ENCODE measurements around the gene TES.

TES gene

DNA sequence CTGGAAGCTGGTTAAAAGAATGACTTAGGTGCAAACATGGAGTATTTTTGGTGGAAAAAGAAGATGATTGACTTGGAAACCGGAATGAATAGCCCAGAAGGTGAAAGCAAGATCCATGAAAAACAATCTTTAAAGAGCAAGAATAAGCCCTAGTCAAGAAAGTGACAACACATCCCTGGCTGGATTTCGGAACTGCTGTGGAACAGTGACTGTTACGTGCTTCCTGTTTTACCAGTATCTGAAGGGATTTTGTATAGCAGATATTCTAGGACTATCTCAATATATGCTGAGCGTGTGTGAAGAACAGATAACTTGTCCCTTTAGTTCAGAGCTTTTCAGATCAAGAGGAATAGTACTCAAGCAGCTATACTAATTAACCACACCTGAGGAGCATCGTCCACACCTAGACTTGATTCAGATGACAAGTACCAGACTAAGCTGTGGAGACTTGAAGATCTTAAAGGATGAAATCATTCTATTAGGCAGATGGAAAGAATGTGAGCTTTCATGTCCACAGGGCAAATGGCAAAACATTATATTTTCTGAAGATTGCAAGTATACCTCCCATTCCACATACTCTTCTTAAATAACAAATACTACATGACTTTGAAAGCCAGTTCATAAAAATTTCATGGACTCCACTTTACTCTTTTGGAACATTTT lies 11.5 kb upstream of the TES start:
- peak; percentile 75 for DNase-seq (ENCODE audit: low read depth)
- no peak overlapping the region for H3K4me3 ChIP-seq (ENCODE audit: low read length)
- TF ChIP-seq, protein P1, sequence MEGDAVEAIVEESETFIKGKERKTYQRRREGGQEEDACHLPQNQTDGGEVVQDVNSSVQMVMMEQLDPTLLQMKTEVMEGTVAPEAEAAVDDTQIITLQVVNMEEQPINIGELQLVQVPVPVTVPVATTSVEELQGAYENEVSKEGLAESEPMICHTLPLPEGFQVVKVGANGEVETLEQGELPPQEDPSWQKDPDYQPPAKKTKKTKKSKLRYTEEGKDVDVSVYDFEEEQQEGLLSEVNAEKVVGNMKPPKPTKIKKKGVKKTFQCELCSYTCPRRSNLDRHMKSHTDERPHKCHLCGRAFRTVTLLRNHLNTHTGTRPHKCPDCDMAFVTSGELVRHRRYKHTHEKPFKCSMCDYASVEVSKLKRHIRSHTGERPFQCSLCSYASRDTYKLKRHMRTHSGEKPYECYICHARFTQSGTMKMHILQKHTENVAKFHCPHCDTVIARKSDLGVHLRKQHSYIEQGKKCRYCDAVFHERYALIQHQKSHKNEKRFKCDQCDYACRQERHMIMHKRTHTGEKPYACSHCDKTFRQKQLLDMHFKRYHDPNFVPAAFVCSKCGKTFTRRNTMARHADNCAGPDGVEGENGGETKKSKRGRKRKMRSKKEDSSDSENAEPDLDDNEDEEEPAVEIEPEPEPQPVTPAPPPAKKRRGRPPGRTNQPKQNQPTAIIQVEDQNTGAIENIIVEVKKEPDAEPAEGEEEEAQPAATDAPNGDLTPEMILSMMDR (IDR thresholded peaks at IDR 0.05; ENCODE audit: insufficient read depth, low read depth, low read length, missing control alignments): no peak

- no peak overlapping the region for H3K4me3 ChIP-seq (ENCODE audit: low read length)
- TF ChIP-seq, protein P1 (IDR thresholded peaks at IDR 0.05; ENCODE audit: insufficient read depth, low read depth, low read length, missing control alignments): no peak
- DNase-seq (ENCODE audit: low read depth): no peak
These were observed 9.4 kb upstream of the TES start for GRCh38 chr7:116200963-116201362.

DNA sequence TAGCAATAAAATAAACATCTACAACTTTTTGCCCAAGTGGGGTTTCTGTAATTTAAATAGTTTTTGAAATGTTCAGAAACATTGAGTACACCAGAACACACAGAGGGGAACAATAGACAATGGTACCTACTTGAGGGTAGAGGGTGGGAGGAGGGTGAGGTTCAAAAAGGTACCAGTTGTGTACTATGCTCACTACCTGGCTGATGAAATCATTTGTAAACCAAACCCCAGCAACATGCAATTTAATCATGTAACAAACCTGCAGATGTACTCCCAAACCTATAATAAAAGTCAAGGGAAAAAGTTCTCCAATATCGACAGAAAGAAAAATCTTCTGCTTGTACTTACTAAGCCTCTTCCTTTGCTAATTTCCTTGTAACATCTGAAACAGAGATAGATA lies 4.2 kb upstream of the TES start:
- DNase-seq (ENCODE audit: low read depth): no peak
- TF ChIP-seq, protein P1 (IDR thresholded peaks at IDR 0.05; ENCODE audit: insufficient read depth, low read depth, low read length, missing control alignments): no peak
- no peak overlapping the region for H3K4me3 ChIP-seq (ENCODE audit: low read length)

DNA sequence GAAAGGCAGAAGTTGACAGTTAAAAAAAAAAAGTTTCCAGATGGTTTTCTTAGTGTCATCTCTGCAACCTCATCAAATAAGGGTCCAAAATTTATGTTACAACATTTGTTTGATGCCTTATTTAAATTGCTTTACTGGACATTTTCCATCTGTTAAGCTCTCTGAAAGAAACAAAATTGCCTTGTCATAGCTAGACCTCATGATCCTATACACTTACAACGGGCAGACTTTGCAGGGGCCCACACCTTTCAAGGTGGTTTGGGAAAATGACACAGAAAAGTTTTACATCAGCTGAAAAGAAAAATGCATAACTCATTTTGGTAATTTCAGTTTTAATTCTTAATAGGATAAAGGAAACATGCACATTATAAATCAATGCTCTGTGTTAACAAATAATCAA lies 1.4 kb upstream of the TES start:
- TF ChIP-seq, protein P1 (IDR thresholded peaks at IDR 0.05; ENCODE audit: insufficient read depth, low read depth, low read length, missing control alignments): no peak
- no peak for DNase-seq (ENCODE audit: low read depth)
- no peak overlapping the region for H3K4me3 ChIP-seq (ENCODE audit: low read length)

DNA sequence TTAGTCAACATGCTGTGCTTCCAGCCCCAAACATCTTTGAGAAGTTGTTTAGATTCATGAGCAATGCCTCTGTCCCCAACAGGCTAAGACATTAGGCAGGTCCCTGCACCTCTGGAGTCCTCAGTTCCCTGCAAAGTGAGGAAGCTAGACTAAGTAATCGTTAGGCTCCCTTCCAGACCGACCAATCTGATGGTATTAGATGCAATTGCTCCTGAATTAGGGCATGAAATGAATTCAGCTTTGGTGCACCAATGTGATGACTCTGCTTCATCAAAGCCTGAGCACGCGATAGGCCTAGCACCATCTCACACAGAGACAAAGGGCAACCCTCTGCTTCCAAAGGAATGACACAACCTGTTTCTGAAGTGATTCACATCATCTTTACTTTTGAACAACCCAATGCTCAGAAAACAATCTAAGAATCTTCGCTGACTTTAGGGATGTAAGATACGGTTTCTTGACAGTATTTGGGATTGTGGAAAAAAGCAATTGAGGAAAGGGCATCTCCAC lies 723 bp upstream of the TES start:
- H3K4me3 ChIP-seq (ENCODE audit: low read length): no peak overlapping the region
- TF ChIP-seq, protein P1 (IDR thresholded peaks at IDR 0.05; ENCODE audit: insufficient read depth, low read depth, low read length, missing control alignments): no peak
- DNase-seq (ENCODE audit: low read depth): peak; percentile 33

GRCh38 chr7:116211006-116211912 lies 920 bp downstream of the TES start:
- TF ChIP-seq, protein P1 (IDR thresholded peaks at IDR 0.05; ENCODE audit: insufficient read depth, low read depth, low read length, missing control alignments): no peak
- peak; percentile 95 for DNase-seq (ENCODE audit: low read depth)
- H3K4me3 ChIP-seq (ENCODE audit: low read length): peak overlapping the region; percentile 88
